IPS DF 4.7 (cell line): ENCODE measurements around the gene ZNF786.
"Not testable (repeated sequence)": the region's sequence is repeated elsewhere in the genome, so short reads cannot be mapped to it uniquely, and the experiment has no call there.

Experiments
- DNase-seq: peaks from one replicate; pipeline ENCODE4 v3.0.0-alpha.2; 2013; ENCODE audit warnings: low spot score; ENCODE audit errors: extremely low read depth

ZNF786 gene

GRCh38 chr7:149090397-149091195, at the start of gene ZNF786:
Gene ZNF786 (minus strand): TSS chr7:149090718. CDS start chr7:149090640, 78 bp downstream.
- no peak for DNase-seq

GRCh38 chr7:149136118-149136517, 45.6 kb upstream of the ZNF786 start:
- no peak for DNase-seq

GRCh38 chr7:149133028-149133710, 42.7 kb upstream of the ZNF786 start:
- no peak for DNase-seq

GRCh38 chr7:149130572-149131198, 40.2 kb upstream of the ZNF786 start:
- DNase-seq: no peak

- DNase-seq: no peak
Measured at GRCh38 chr7:149126662-149127266, 36.2 kb upstream of the ZNF786 start.

- DNase-seq: no peak
Measured at GRCh38 chr7:149125863-149126661, 35.5 kb upstream of the ZNF786 start, which contains the start of gene ZNF425. Gene ZNF425 (minus strand): TSS chr7:149126324. CDS start chr7:149126213, 111 bp downstream.

GRCh38 chr7:149125189-149125862, 34.8 kb upstream of the ZNF786 start:
- DNase-seq: no peak

- DNase-seq: no peak
Measured at GRCh38 chr7:149109969-149110368, 19.5 kb upstream of the ZNF786 start.

- DNase-seq: no peak
Measured at GRCh38 chr7:149104749-149105148, 14.2 kb upstream of the ZNF786 start.

GRCh38 chr7:149104214-149104613, 13.7 kb upstream of the ZNF786 start:
- no peak for DNase-seq

GRCh38 chr7:149103424-149103823, 12.9 kb upstream of the ZNF786 start:
- DNase-seq: no peak

GRCh38 chr7:149102666-149103065, 12.1 kb upstream of the ZNF786 start:
- no peak for DNase-seq

- DNase-seq: no peak
Measured at GRCh38 chr7:149100821-149101220, 10.3 kb upstream of the ZNF786 start.

- no peak for DNase-seq
Measured at GRCh38 chr7:149099058-149099457, 8.5 kb upstream of the ZNF786 start.

- DNase-seq: no peak
Measured at GRCh38 chr7:149097088-149097487, 6.6 kb upstream of the ZNF786 start.

GRCh38 chr7:149093228-149093627, 2.7 kb upstream of the ZNF786 start:
- DNase-seq: no peak

- DNase-seq: not testable (repeated sequence)
Measured at GRCh38 chr7:149092244-149092643, 1.7 kb upstream of the ZNF786 start.

- no peak for DNase-seq
Measured at GRCh38 chr7:149087376-149087775, 3.1 kb downstream of the ZNF786 start.

GRCh38 chr7:149085866-149086265, 4.7 kb downstream of the ZNF786 start:
- no peak for DNase-seq

- DNase-seq: no peak
Measured at GRCh38 chr7:149084407-149084806, 6.1 kb downstream of the ZNF786 start.
